A549 (cell line): ENCODE data around the gene GGN.

ENCODE experiments used
- CTCF ChIP-seq: fragments of >200 bp; sonication (Bioruptor Twin); formaldehyde crosslinking; IDR thresholded peaks from 3 replicates; pipeline ENCODE4 v1.5.1; 2016
- REST ChIP-seq: fragments of 200-600 bp; sonication (generic); IDR thresholded peaks from 2 replicates; pipeline ENCODE4 v1.6.1; 2016; ENCODE audit warnings: antibody characterized with exemption, mild to moderate bottlenecking, moderate library complexity

GRCh38 chr19:38340927-38341326 is 46.9 kb downstream of the GGN start:
- no peak for TF ChIP-seq CTCF
- no peak for TF ChIP-seq REST
